ENCODE data around the gene RAB19. TPM values are rescaled to one million over a fixed set of nuclear protein-coding genes. Genes with fewer than 3 reads are reported as not detected.

Gene RAB19
- total and polyA plus RNA-seq, 2 of the 13 experiments (the other 11 are each of a cell fraction or from before 2014, with no cell fraction given): 0.31 TPM; not detected in 1

- DNase-seq (ENCODE audit: low spot score) (no peak), FAIRE-seq (no peak), ATAC-seq (no peak)
- H3K9me3 ChIP-seq (ENCODE audit: low read length): no peaks in the 10 kb centered on the region
- peak overlapping the region; percentile 89 for H3K4me2 ChIP-seq (ENCODE audit: low read depth, low read length)
- H3K4me1 ChIP-seq (ENCODE audit: insufficient read depth, low read length): peaks cover 23% of the 10 kb centered on the region
- H3K79me2 ChIP-seq (ENCODE audit: insufficient read depth, low read length): peaks cover 23% of the 10 kb centered on the region
- H3K36me3 ChIP-seq (replicated peaks in 1 of 2; ENCODE audit: control insufficient read depth in 1 of 2, insufficient read depth in 2 of 2, low read length in 2 of 2): no peaks in the 10 kb centered on the region
- intact Hi-C loops (cut with micrococcal nuclease; ENCODE audit: unreplicated experiment) (no loop called here), in situ Hi-C loops (cut with HindIII; ENCODE audit: extremely low pct_ligation_motif_present, low pct_unique_long_range_greater_than_20kb) (no loop called here)
- H4K20me1 ChIP-seq (ENCODE audit: insufficient read depth, low read length): no peaks in the 10 kb centered on the region
- peak overlapping the region in 2 of 3 experiments; percentile 84 to 95; a peak in 3 of 6 replicates for H3K4me3 ChIP-seq (replicated peaks in 1 of 3; ENCODE audit: insufficient read depth in 1 of 3, low read depth in 2 of 3, low read length in 3 of 3)
- H3K27ac ChIP-seq (ENCODE audit: extremely low read length, insufficient read depth, low read length): no peak overlapping the region
- 47% methylated on average over 10 of the region's 10 CpGs for whole genome bisulfite sequencing (ENCODE audit: low lambda C conversion rate)
- POLR2A ChIA-PET: interaction anchor here (0.7 kb wide), 1 partner anchor 10 kb away, joined by 3 read pairs; no protein-coding TSS in a partner anchor
- no peaks in the 10 kb centered on the region; a peak in 1 of 5 replicates for H3K27me3 ChIP-seq (ENCODE audit: control insufficient read depth in 1 of 2, insufficient read depth in 2 of 2, low read length in 2 of 2)
- H3K9ac ChIP-seq (ENCODE audit: insufficient read depth, low read depth, low read length): no peak overlapping the region
- CTCF ChIA-PET (ENCODE audit: low intra/inter-chr PET ratio, low total read pairs): no interaction called here
- no peak for TF ChIP-seq MLXIP (CRISPR knock-in tag; IDR thresholded peaks at IDR 0.05; ENCODE audit: borderline replicate concordance)
- TF ChIP-seq, protein P1, sequence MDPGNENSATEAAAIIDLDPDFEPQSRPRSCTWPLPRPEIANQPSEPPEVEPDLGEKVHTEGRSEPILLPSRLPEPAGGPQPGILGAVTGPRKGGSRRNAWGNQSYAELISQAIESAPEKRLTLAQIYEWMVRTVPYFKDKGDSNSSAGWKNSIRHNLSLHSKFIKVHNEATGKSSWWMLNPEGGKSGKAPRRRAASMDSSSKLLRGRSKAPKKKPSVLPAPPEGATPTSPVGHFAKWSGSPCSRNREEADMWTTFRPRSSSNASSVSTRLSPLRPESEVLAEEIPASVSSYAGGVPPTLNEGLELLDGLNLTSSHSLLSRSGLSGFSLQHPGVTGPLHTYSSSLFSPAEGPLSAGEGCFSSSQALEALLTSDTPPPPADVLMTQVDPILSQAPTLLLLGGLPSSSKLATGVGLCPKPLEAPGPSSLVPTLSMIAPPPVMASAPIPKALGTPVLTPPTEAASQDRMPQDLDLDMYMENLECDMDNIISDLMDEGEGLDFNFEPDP (CRISPR knock-in tag; conservative IDR thresholded peaks at IDR 0.05): 0 out of 2 replicates have a peak, but pooled peaks have one; percentile 65
- H2AFZ ChIP-seq (ENCODE audit: low read length): no peak overlapping the region
- no TSS peak for BruUV-seq (replicated peaks)
Observed at GRCh38 chr7:140398821-140399220, 5.0 kb upstream of the RAB19 start.

GRCh38 chr7:140400381-140400780, 3.5 kb upstream of the RAB19 start:
- no peaks in the 10 kb centered on the region for H3K9me3 ChIP-seq (ENCODE audit: low read length)
- H3K4me3 ChIP-seq (replicated peaks in 1 of 3; ENCODE audit: insufficient read depth in 1 of 3, low read depth in 2 of 3, low read length in 3 of 3): no peak overlapping the region
- FAIRE-seq: no peak
- no peak overlapping the region for H3K4me2 ChIP-seq (ENCODE audit: low read depth, low read length)
- TF ChIP-seq ZNF605 (CRISPR knock-in tag; IDR thresholded peaks at IDR 0.05) (no peak), TCF7L2 (IDR thresholded peaks at IDR 0.05; ENCODE audit: low read depth, low read length) (no peak), MXD4 (CRISPR knock-in tag; IDR thresholded peaks at IDR 0.05) (no peak)
- no peak overlapping the region for H3K9ac ChIP-seq (ENCODE audit: insufficient read depth, low read depth, low read length)
- H3K79me2 ChIP-seq (ENCODE audit: insufficient read depth, low read length): peaks cover 16% of the 10 kb centered on the region
- intact Hi-C loops (cut with micrococcal nuclease; ENCODE audit: unreplicated experiment) (no loop called here), in situ Hi-C loops (cut with HindIII; ENCODE audit: extremely low pct_ligation_motif_present, low pct_unique_long_range_greater_than_20kb) (no loop called here)
- H3K4me1 ChIP-seq (ENCODE audit: insufficient read depth, low read length): peaks cover 28% of the 10 kb centered on the region
- 16% methylated on average over 3 of the region's 3 CpGs for WGBS (ENCODE audit: low lambda C conversion rate)
- no TSS peak for BruUV-seq (replicated peaks)
- no peaks in the 10 kb centered on the region; a peak in 1 of 5 replicates for H3K27me3 ChIP-seq (ENCODE audit: control insufficient read depth in 1 of 2, insufficient read depth in 2 of 2, low read length in 2 of 2)
- no peak overlapping the region for H2AFZ ChIP-seq (ENCODE audit: low read length)
- no peaks in the 10 kb centered on the region for H3K36me3 ChIP-seq (replicated peaks in 1 of 2; ENCODE audit: control insufficient read depth in 1 of 2, insufficient read depth in 2 of 2, low read length in 2 of 2)
- CTCF ChIA-PET (ENCODE audit: low intra/inter-chr PET ratio, low total read pairs): no interaction called here
- no peak for ATAC-seq
- POLR2A ChIA-PET: no interaction called here
- DNase-seq (ENCODE audit: low spot score): no peak
- no peak overlapping the region for H3K27ac ChIP-seq (ENCODE audit: extremely low read length, insufficient read depth, low read length)
- no peaks in the 10 kb centered on the region for H4K20me1 ChIP-seq (ENCODE audit: insufficient read depth, low read length)

Data from HepG2 (cell line).